K562 (cell line): Measurements from ENCODE around the gene ASIP. TPM values are rescaled to one million over a fixed set of nuclear protein-coding genes. Genes with fewer than 3 reads are reported as not detected.
A peak's percentile ranks its signal among the peaks of the same experiment; 100 is the strongest.

ENCODE experiments used
- ARID3A ChIP-seq: IDR thresholded peaks from 2 replicates; pipeline ENCODE4 v1.6.1; 2012; ENCODE audit warnings: low read depth, low read length, improper control_type of control experiment, borderline replicate concordance
- CSDE1 ChIP-seq, 2 experiments: fragments of 450-650 bp; IDR thresholded peaks; 2 replicates each; pipeline ENCODE4 v1.6.1; 2016; ENCODE audit warnings: mild to moderate bottlenecking in 1 of 2
- EHMT2 ChIP-seq: fragments of 450-650 bp; IDR thresholded peaks from 2 replicates; pipeline ENCODE4 v1.6.1; 2018; ENCODE audit warnings: antibody characterized with exemption
- EP400 ChIP-seq: fragments of 450-650 bp; IDR thresholded peaks from 2 replicates; pipeline ENCODE4 v1.6.1; 2017; ENCODE audit warnings: antibody characterized with exemption, mild to moderate bottlenecking, moderate library complexity
- JUND ChIP-seq, 2 experiments: IDR thresholded peaks; 2 replicates in 1 of 2; 3 replicates in 1 of 2; pipeline ENCODE4 v1.6.1; 2011; ENCODE audit warnings: borderline replicate concordance in 2 of 2, low read depth in 2 of 2, low read length in 2 of 2, improper control_type of control experiment in 1 of 2, missing biosample characterization in 1 of 2, missing genetic modification characterization in 1 of 2, missing genetic modification reagents in 1 of 2
- MEF2D ChIP-seq: conservative IDR thresholded peaks from 2 replicates; pipeline ENCODE4 v1.6.1; 2016; ENCODE audit warnings: low read depth, missing genetic modification characterization, missing compliant biosample characterization
- MYBL2 ChIP-seq, 2 experiments: fragments of 450-650 bp in 1 of 2; sonication (generic) in 1 of 2; formaldehyde crosslinking in 1 of 2; IDR thresholded peaks; 2 replicates each; pipeline versions ENCODE4 v1.6.1 to v1.8.1; 2017 to 2022; ENCODE audit warnings: borderline replicate concordance in 1 of 2, inconsistent platforms in 1 of 2, low read depth in 1 of 2, mild to moderate bottlenecking in 1 of 2, missing genetic modification reagents in 1 of 2, moderate library complexity in 1 of 2
- PHF20 ChIP-seq: fragments of 450-650 bp; IDR thresholded peaks from 2 replicates; pipeline ENCODE4 v1.6.1; 2018; ENCODE audit not compliant: partially characterized antibody
- SAFB2 ChIP-seq: fragments of 200-400 bp; formaldehyde crosslinking; IDR thresholded peaks from 2 replicates; pipeline ENCODE4 v1.6.1; 2018; ENCODE audit warnings: borderline replicate concordance, low read length, low read depth, moderate library complexity; ENCODE audit not compliant: severe bottlenecking
- SLC30A9 ChIP-seq: fragments of 250-450 bp; sonication (Bioruptor Pico); IDR thresholded peaks from 2 replicates; pipeline ENCODE4 v1.8.0; 2022; ENCODE audit warnings: mild to moderate bottlenecking, moderate library complexity
- YY1 ChIP-seq, 3 experiments: IDR thresholded peaks; 2 replicates each; pipeline ENCODE4 v1.6.1; 2011; ENCODE audit warnings: low read length in 2 of 3, mild to moderate bottlenecking in 2 of 3, moderate library complexity in 2 of 3, borderline replicate concordance in 1 of 3, control low read depth in 1 of 3, low read depth in 1 of 3; ENCODE audit not compliant: insufficient read depth in 3 of 3, insufficient replicate concordance in 2 of 3, control insufficient read depth in 1 of 3, insufficient read length in 1 of 3; ENCODE audit errors: extremely low read depth in 1 of 3
- ZBTB49 ChIP-seq: sonication (generic); formaldehyde crosslinking; IDR thresholded peaks from 2 replicates; pipeline ENCODE4 v1.8.0; 2022; ENCODE audit warnings: missing genetic modification reagents, mild to moderate bottlenecking, borderline replicate concordance
- ZNF175 ChIP-seq: fragments of 200-800 bp; sonication (Bioruptor generic); IDR thresholded peaks from 2 replicates; pipeline ENCODE4 v1.6.1; 2016; ENCODE audit warnings: low read depth, mild to moderate bottlenecking, missing genetic modification characterization, missing compliant biosample characterization
- ZNF263 ChIP-seq: sonication (generic); formaldehyde crosslinking; IDR thresholded peaks from 2 replicates; pipeline ENCODE4 v1.8.0; 2022; ENCODE audit warnings: mild to moderate bottlenecking, missing genetic modification reagents, borderline replicate concordance
- ZNF395 ChIP-seq: fragments of 200-800 bp; sonication (Bioruptor generic); IDR thresholded peaks from 2 replicates; pipeline ENCODE4 v1.6.1; 2017; ENCODE audit warnings: missing genetic modification characterization, missing compliant biosample characterization
- ZNF584 ChIP-seq: fragments of 200-800 bp; sonication (Bioruptor generic); IDR thresholded peaks from 2 replicates; pipeline ENCODE4 v1.6.1; 2016; ENCODE audit warnings: low read depth, mild to moderate bottlenecking, missing genetic modification characterization, missing compliant biosample characterization
- ZNF668 ChIP-seq: fragments of 250-450 bp; sonication (Bioruptor Pico); IDR thresholded peaks from 2 replicates; pipeline ENCODE4 v1.8.0; 2022; ENCODE audit warnings: mild to moderate bottlenecking, inconsistent platforms
- ZZZ3 ChIP-seq: fragments of 450-650 bp; IDR thresholded peaks from 2 replicates; pipeline ENCODE4 v1.6.1; 2016; ENCODE audit warnings: antibody characterized with exemption, mild to moderate bottlenecking, moderate library complexity
- polyA plus RNA-seq, 8 experiments: library from polyadenylated mRNA; depleted of rRNA in 4 of 8; stranded (reverse) in 5 of 8; unstranded in 3 of 8; fragments of >200 nt; fragmentation: Nextera tagmentation in 2 of 8; fragmentation: Illumina TruSeq in 1 of 8; extraction: Ambion mirVana in 2 of 8; extraction: Trizol in 1 of 8; gene quantifications; 2 replicates each; pipeline versions ENCODE4 v1.2.1 to v1.2.3, GENCODE V29; 2011 to 2014; ENCODE audit warnings: inconsistent platforms in 1 of 8, missing spikeins in 1 of 8
- total RNA-seq, 7 experiments: library from RNA; depleted of rRNA in 6 of 7; stranded (reverse); fragments of >200 nt in 6 of 7; fragmentation: Illumina TruSeq in 2 of 7; extraction: Trizol in 2 of 7; gene quantifications; 2 replicates each; pipeline versions ENCODE4 v1.2.1 to v1.2.3, GENCODE V29; 2011 to 2021; ENCODE audit warnings: low replicate concordance in 1 of 7

The ASIP gene
- total and polyA plus RNA-seq, 9 of the 15 experiments (the other 6 are each of a cell fraction or from before 2014, with no cell fraction given) = not detected

GRCh38 chr20:34316196-34316814 lies 75.1 kb downstream of the ASIP start (continued):
- TF ChIP-seq MEF2D (tag) (no peak), ZNF668 (no peak), YY1 (IDR thresholded peaks at IDR 0.05; ENCODE audit: borderline replicate concordance in 1 of 3, control insufficient read depth in 1 of 3, extremely low read depth in 1 of 3, insufficient read depth in 3 of 3, insufficient read length in 1 of 3, insufficient replicate concordance in 2 of 3, low read depth in 1 of 3, low read length in 2 of 3) (peak in 1 of 3 experiments; percentile 31), SAFB2 (no peak), MYBL2 (IDR thresholded peaks at IDR 0.05; ENCODE audit: low read depth) (no peak), MYBL2 (CRISPR knock-in tag; IDR thresholded peaks at IDR 0.05; ENCODE audit: borderline replicate concordance) (no peak), ARID3A (no peak), ZNF263 (no peak), JUND (IDR thresholded peaks at IDR 0.05; ENCODE audit: borderline replicate concordance, low read depth, low read length) (peak; percentile 87), JUND (tag; IDR thresholded peaks at IDR 0.05; ENCODE audit: borderline replicate concordance, low read depth, low read length) (peak; percentile 71; the same call in 2 of the 3 replicates), SLC30A9 (no peak), EHMT2 (peak; percentile 70; the same call in 1 of the 2 replicates), CSDE1 (IDR thresholded peaks at IDR 0.05) (no peak), ZZZ3 (no peak), ZBTB49 (CRISPR knock-in tag) (no peak), ZNF175 (peak; percentile 92), ZNF584 (peak; percentile 71; the same call in 1 of the 2 replicates), EP400 (peak; percentile 47; the same call in 1 of the 2 replicates), ZNF395 (CRISPR knock-in tag) (peak; percentile 47; the same call in 1 of the 2 replicates), PHF20 (no peak)
